SW 1271 (cell line): ENCODE data around the gene SLC22A23.

ENCODE experiments used
- DNase-seq, 2 experiments: peaks; one replicate each; lab custom pipeline; 2025; lab: John Stamatoyannopoulos, UW

SLC22A23 gene

GRCh38 chr6:3422435-3423070, 34.3 kb downstream of the SLC22A23 start:
- DNase-seq = no peak

- no peak for DNase-seq
Observed at GRCh38 chr6:3421791-3422434, 34.9 kb downstream of the SLC22A23 start.

GRCh38 chr6:3421143-3421542, 35.7 kb downstream of the SLC22A23 start:
- no peak for DNase-seq

- no peak for DNase-seq
Observed at GRCh38 chr6:3419624-3420272, 37.1 kb downstream of the SLC22A23 start.

GRCh38 chr6:3418496-3419060, 38.3 kb downstream of the SLC22A23 start:
- no peak for DNase-seq

- no peak for DNase-seq
Observed at GRCh38 chr6:3417473-3417872, 39.4 kb downstream of the SLC22A23 start.

GRCh38 chr6:3415490-3415889, 41.4 kb downstream of the SLC22A23 start:
- no peak for DNase-seq

GRCh38 chr6:3415082-3415453, 41.8 kb downstream of the SLC22A23 start:
- DNase-seq = no peak

- DNase-seq = no peak
Observed at GRCh38 chr6:3414327-3415081, 42.3 kb downstream of the SLC22A23 start.

- no peak for DNase-seq
Observed at GRCh38 chr6:3413592-3413991, 43.3 kb downstream of the SLC22A23 start.

- no peak for DNase-seq
Observed at GRCh38 chr6:3412779-3413500, 43.9 kb downstream of the SLC22A23 start.

- DNase-seq = no peak
Observed at GRCh38 chr6:3411967-3412778, 44.7 kb downstream of the SLC22A23 start.

GRCh38 chr6:3410385-3411360, 46.2 kb downstream of the SLC22A23 start:
- peak; percentile 26 to 57 for DNase-seq

GRCh38 chr6:3409699-3410384, 47.0 kb downstream of the SLC22A23 start:
- no peak for DNase-seq

- DNase-seq = no peak
Observed at GRCh38 chr6:3408665-3409064, 48.2 kb downstream of the SLC22A23 start.

- DNase-seq = no peak
Observed at GRCh38 chr6:3407840-3408239, 49.0 kb downstream of the SLC22A23 start.

GRCh38 chr6:3406891-3407809, 49.7 kb downstream of the SLC22A23 start:
- DNase-seq = no peak

- no peak for DNase-seq
Observed at GRCh38 chr6:3406362-3406821, 50.5 kb downstream of the SLC22A23 start.
